Endothelial cell (in vitro differentiated cells): ENCODE data around the gene RGS21. TPM values are rescaled to one million over a fixed set of nuclear protein-coding genes. Genes with fewer than 3 reads are reported as not detected.
A peak's percentile ranks its signal among the peaks of the same experiment; 100 is the strongest.

Experiments
- DNase-seq: peaks from one replicate; pipeline ENCODE4 v3.0.0; 2021; ENCODE audit warnings: low spot score
- H3K27ac Mint-ChIP-seq: one replicate; pipeline ENCODE4 v1.8.0; 2021; ENCODE audit warnings: mixed read lengths, inconsistent platforms; ENCODE audit not compliant: unreplicated experiment
- H3K27me3 Mint-ChIP-seq: one replicate; pipeline ENCODE4 v1.8.0; 2021; ENCODE audit warnings: mild to moderate bottlenecking, moderate library complexity, mixed read lengths, inconsistent platforms; ENCODE audit not compliant: unreplicated experiment
- H3K36me3 Mint-ChIP-seq: one replicate; pipeline ENCODE4 v1.8.0; 2021; ENCODE audit warnings: mild to moderate bottlenecking, low read depth, mixed read lengths, inconsistent platforms; ENCODE audit not compliant: unreplicated experiment
- H3K4me1 Mint-ChIP-seq: one replicate; pipeline ENCODE4 v1.8.0; 2021; ENCODE audit warnings: mild to moderate bottlenecking, mixed read lengths, inconsistent platforms; ENCODE audit not compliant: unreplicated experiment
- H3K4me3 Mint-ChIP-seq: one replicate; pipeline ENCODE4 v1.8.0; 2021; ENCODE audit warnings: mild to moderate bottlenecking, mixed read lengths, inconsistent platforms; ENCODE audit not compliant: unreplicated experiment
- H3K9me3 Mint-ChIP-seq: one replicate; pipeline ENCODE4 v1.8.0; 2021; ENCODE audit warnings: mixed read lengths, inconsistent platforms; ENCODE audit not compliant: unreplicated experiment
- CTCF ChIP-seq: fragments of 200-600 bp; sonication (generic); IDR thresholded peaks from one replicate; pipeline ENCODE4 v1.5.0; 2021; ENCODE audit warnings: antibody characterized with exemption; ENCODE audit not compliant: unreplicated experiment
- total RNA-seq: library from RNA; stranded (reverse); fragmentation: NEBNext Ultra II Directional; extraction: Animal tissue kit (Norgen Biotek cat#: 25700); gene quantifications from one replicate; pipeline ENCODE4 v1.2.1, GENCODE V29; 2021; ENCODE audit not compliant: unreplicated experiment

The RGS21 gene
- total RNA-seq, 1 donor from 2014 or later: not detected

- Mint-ChIP-seq H3K9me3 (no peaks in the 10 kb centered on the region), H3K27ac (no peak overlapping the region), H3K36me3 (no peaks in the 10 kb centered on the region), H3K27me3 (no peaks in the 10 kb centered on the region), H3K4me3 (no peak overlapping the region), H3K4me1 (no peaks in the 10 kb centered on the region)
- DNase-seq: no peak
- no peak for TF ChIP-seq CTCF
Measured at GRCh38 chr1:192382758-192383157, 66.0 kb downstream of the RGS21 start.

- Mint-ChIP-seq H3K36me3 (no peaks in the 10 kb centered on the region), H3K4me3 (no peak overlapping the region), H3K27me3 (no peaks in the 10 kb centered on the region), H3K9me3 (no peaks in the 10 kb centered on the region), H3K4me1 (no peaks in the 10 kb centered on the region), H3K27ac (no peak overlapping the region)
- DNase-seq: no peak
- TF ChIP-seq CTCF: no peak
Measured at GRCh38 chr1:192386051-192386650, 69.4 kb downstream of the RGS21 start.

GRCh38 chr1:192395211-192395610, 78.4 kb downstream of the RGS21 start:
- TF ChIP-seq CTCF: no peak
- Mint-ChIP-seq H3K27me3 (no peaks in the 10 kb centered on the region), H3K9me3 (no peaks in the 10 kb centered on the region), H3K27ac (no peak overlapping the region), H3K4me1 (peaks cover 8% of the 10 kb centered on the region), H3K36me3 (no peaks in the 10 kb centered on the region), H3K4me3 (no peak overlapping the region)
- DNase-seq: no peak

GRCh38 chr1:192395895-192396294, 79.1 kb downstream of the RGS21 start:
- no peaks in the 10 kb centered on the region for H3K27me3 Mint-ChIP-seq
- no peaks in the 10 kb centered on the region for H3K36me3 Mint-ChIP-seq
- no peak for DNase-seq

GRCh38 chr1:192399161-192399560, 82.4 kb downstream of the RGS21 start:
- DNase-seq: peak; percentile 56
- no peaks in the 10 kb centered on the region for H3K27me3 Mint-ChIP-seq
- TF ChIP-seq CTCF: no peak
- no peaks in the 10 kb centered on the region for H3K9me3 Mint-ChIP-seq
- no peaks in the 10 kb centered on the region for H3K36me3 Mint-ChIP-seq
- H3K4me3 Mint-ChIP-seq: no peak overlapping the region
- H3K27ac Mint-ChIP-seq: peak overlapping the region; percentile 97
- H3K4me1 Mint-ChIP-seq: peaks cover 8% of the 10 kb centered on the region

More at GRCh38 chr1:192395895-192396294, 79.1 kb downstream of the RGS21 start:
- no peaks in the 10 kb centered on the region for H3K9me3 Mint-ChIP-seq
- H3K27ac Mint-ChIP-seq: no peak overlapping the region
- peaks cover 8% of the 10 kb centered on the region for H3K4me1 Mint-ChIP-seq
- H3K4me3 Mint-ChIP-seq: no peak overlapping the region
- no peak for TF ChIP-seq CTCF
